ENCODE data around the gene RNF125. TPM values are rescaled to one million over a fixed set of nuclear protein-coding genes. Genes with fewer than 3 reads are reported as not detected.
"Not testable (repeated sequence)": the region's sequence is repeated elsewhere in the genome, so short reads cannot be mapped to it uniquely, and the experiment has no call there.

Gene RNF125
- total RNA-seq, 1 experiment from 2014 or later = 12.1 TPM

DNA sequence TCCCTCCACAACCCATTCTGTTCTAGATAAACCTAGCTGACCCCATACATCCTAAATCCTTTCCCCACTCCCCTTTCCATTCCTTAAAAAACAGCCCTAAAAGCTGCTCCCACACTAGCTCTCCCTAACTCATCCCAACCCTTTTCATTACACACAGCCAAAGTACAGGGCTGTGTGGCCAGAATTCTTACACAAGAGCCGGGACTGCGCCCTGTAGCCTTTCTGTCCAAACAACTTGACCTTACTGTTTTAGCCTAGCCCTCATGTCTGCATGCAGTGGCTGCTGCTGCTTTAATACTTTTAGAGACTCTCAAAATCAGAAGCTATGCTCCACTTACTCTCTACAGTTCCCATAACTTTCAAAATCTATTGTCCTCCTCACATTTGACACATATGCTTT, 14.8 kb upstream of the RNF125 start:
- H3K36me3 ChIP-seq (replicated peaks; ENCODE audit: control insufficient read depth, insufficient read depth, low read length); H3K4me3 ChIP-seq (ENCODE audit: insufficient read depth, low read depth, low read length); H3K27me3 ChIP-seq (ENCODE audit: control insufficient read depth, insufficient read depth, low read length); DNase-seq: not testable (repeated sequence)

DNA sequence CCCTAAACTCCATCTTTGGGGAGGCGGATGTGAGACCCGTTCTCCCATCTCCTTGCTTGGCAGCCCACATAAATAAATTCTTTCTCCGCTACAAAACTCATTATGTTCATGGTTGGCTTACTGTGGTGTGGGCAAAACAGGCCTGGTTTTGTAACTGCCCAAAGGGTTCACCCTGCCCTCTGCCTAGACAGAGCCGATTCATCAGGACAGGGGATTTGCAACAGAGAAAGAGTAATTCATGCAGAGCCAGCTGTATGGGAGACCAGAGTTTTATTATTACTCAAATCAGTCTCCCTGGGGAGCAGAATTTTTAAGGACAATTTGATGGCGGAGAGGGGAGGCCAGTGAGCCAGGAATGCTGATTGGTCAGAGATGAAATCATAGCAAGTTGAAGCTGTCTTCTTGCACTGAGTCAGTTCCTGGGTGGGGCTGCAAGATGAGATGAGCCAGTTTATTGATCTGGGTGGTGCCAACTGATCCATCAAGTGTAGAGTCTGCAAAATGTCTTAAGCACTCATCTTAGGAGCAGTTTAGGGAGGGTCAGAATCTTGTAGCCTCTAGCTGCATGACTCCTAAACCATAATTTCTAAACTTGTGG, 8.4 kb upstream of the RNF125 start:
- H3K27me3 ChIP-seq (ENCODE audit: control insufficient read depth, insufficient read depth, low read length) = no peaks in the 10 kb centered on the region
- DNase-seq = no peak
- H3K4me3 ChIP-seq (ENCODE audit: insufficient read depth, low read depth, low read length) = no peak overlapping the region
- H3K36me3 ChIP-seq (replicated peaks; ENCODE audit: control insufficient read depth, insufficient read depth, low read length) = no peaks in the 10 kb centered on the region

DNA sequence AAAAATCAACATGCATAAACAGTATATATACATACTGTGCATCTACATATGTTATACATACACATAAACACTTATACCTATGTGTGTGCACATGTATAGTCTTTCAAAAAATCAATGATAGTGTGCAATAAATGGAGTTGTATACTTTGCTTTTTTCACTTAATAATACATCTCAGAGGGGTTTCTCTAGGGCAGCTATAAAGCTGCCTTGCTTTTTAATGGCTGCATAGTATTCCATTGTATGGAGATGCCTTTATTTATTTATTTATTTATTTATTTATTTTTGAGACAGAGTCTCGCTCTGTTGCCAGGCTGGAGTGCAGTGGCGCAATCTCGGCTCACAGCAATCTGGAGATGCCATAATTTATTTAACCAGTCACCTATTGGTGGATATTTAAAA, 7.4 kb upstream of the RNF125 start:
- no peaks in the 10 kb centered on the region for H3K27me3 ChIP-seq (ENCODE audit: control insufficient read depth, insufficient read depth, low read length)
- no peak for DNase-seq
- H3K4me3 ChIP-seq (ENCODE audit: insufficient read depth, low read depth, low read length) = no peak overlapping the region
- H3K36me3 ChIP-seq (replicated peaks; ENCODE audit: control insufficient read depth, insufficient read depth, low read length) = no peaks in the 10 kb centered on the region

DNA sequence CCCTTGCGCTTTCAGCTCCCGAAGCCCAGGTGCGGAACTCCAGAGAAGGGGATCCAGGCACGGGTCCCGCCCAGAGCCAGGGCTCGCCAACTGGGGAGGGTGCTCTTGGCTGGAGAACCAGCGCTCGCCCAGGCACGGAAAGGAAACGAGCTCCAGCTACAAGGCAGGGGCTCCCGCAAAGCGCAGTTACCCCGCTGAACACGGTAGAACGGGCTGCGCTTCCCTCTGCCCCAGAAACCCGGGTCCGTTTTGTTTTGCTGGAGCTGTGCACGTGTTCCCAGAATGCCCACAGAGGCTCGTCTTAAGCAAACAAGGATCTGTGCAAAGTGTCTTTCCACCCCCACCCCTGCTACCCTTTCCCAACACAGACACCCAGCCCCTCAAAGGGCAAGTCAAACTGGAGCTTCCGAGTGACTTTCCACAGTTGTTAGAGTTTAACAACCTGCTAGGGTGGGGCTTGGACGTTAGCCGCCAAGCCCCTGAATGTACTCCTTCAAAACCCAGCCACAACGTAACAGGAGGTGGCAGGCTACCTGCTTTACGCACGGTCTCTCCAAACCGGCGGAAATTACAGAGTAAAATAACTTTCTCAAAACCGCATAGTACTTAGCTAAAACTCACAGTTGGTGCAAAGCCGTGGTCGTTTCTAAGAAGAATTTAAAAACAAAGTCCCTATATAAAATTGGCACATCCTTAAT, 775 bp downstream of the RNF125 start:
- peak; percentile 75 for DNase-seq
- Histone ChIP-seq H3K4me3 (ENCODE audit: insufficient read depth, low read depth, low read length) (peak overlapping the region; percentile 82), H3K36me3 (replicated peaks; ENCODE audit: control insufficient read depth, insufficient read depth, low read length) (no peaks in the 10 kb centered on the region), H3K27me3 (ENCODE audit: control insufficient read depth, insufficient read depth, low read length) (peaks cover 7% of the 10 kb centered on the region)

DNA sequence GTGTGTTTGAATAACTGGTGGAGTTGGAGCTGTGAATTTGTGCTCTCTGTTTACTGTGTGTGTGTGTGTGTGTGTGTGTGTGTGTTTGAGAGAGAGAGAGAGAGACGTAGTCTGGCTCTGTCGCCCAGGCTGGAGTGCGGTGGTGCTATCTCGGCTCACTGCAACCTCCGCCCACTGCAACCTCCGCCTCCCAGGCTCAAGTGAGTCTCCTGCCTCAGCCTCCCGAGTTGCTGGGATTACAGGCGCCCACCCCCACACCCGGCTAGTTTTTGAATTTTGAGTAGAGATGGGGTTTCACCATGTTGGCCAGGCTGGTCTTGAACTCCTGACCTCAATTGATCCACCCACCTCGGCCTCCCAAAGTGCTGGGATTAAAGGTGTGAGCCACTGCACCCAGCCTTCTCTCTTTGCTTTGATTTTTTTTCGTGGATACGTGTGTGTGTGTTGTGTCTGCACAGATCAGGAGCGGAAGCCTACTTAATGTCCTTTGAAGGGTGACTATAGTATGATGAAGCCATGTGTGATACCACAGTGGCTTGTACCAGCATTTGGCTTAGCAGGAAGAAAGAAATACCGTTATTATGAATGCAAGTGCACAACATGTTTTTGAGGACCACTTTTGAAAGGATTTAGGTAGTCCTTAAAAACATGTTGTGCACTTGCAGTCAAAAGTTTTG, 1.5 kb downstream of the RNF125 start:
- peak overlapping the region; percentile 82 for H3K4me3 ChIP-seq (ENCODE audit: insufficient read depth, low read depth, low read length)
- H3K36me3 ChIP-seq (replicated peaks; ENCODE audit: control insufficient read depth, insufficient read depth, low read length); H3K27me3 ChIP-seq (ENCODE audit: control insufficient read depth, insufficient read depth, low read length); DNase-seq: not testable (repeated sequence)

DNA sequence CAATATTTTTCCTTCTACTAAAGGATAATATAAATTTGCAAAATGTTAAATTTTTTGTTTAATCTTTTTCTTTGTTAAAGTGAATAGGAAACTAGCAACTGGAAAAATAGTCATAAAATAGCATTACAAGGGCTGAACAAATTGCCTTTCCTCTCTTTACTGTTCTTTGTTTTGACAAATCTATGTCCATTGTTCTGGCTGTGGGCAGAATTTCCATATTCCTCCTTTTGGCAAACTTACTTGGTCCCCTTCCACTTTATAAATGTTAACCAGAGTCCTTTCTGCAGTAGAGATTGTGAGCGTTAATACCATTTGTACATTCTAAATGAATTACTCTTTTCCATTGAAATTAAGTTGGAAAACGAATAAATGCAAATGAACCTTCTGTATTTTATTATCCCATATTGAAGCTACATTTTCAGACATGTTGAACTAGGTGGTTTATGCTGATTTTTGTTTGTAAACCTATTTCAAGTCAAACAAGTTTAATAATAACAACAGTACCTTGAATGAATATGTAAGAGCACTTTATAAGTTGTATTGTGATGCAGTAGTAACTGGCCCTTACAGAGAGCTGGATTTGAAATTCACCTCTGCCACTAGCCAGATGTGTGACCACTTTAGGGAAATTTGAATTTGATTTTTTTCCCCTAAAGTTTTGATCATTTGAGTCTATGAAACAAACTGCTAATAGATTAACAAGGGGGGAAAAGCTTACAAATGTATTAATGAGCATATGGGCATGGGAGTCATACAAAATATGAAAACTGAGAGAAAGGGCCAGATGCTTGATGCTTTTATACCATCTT, 3.3 kb downstream of the RNF125 start:
- DNase-seq = no peak
- H3K36me3 ChIP-seq (replicated peaks; ENCODE audit: control insufficient read depth, insufficient read depth, low read length) = no peaks in the 10 kb centered on the region
- no peak overlapping the region for H3K4me3 ChIP-seq (ENCODE audit: insufficient read depth, low read depth, low read length)

DNA sequence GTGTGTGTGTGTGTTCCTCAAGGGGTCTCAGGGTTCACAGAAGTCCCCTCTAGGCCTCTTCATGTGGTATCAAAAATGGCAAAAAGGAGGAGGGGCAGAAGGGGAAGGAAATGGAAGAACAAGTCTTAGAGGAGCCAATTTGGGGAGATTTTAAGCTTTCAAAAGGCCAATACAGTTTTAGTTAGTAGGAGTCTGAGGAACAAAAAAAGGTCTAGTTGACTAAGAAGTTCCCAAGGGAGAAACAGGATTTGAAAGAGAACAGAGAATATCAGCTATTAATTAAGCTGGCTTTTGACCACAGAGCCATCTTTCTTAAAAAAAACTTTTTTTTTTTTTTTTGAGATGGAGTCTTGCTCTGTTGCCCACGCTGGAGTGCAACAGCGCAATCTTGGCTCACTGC, 7.1 kb downstream of the RNF125 start:
- Histone ChIP-seq H3K27me3 (ENCODE audit: control insufficient read depth, insufficient read depth, low read length) (no peaks in the 10 kb centered on the region), H3K4me3 (ENCODE audit: insufficient read depth, low read depth, low read length) (no peak overlapping the region), H3K36me3 (replicated peaks; ENCODE audit: control insufficient read depth, insufficient read depth, low read length) (no peaks in the 10 kb centered on the region)
- no peak for DNase-seq

More for the DNA sequence above, 3.3 kb downstream of the RNF125 start:
- H3K27me3 ChIP-seq (ENCODE audit: control insufficient read depth, insufficient read depth, low read length) = peaks cover 7% of the 10 kb centered on the region

DNA sequence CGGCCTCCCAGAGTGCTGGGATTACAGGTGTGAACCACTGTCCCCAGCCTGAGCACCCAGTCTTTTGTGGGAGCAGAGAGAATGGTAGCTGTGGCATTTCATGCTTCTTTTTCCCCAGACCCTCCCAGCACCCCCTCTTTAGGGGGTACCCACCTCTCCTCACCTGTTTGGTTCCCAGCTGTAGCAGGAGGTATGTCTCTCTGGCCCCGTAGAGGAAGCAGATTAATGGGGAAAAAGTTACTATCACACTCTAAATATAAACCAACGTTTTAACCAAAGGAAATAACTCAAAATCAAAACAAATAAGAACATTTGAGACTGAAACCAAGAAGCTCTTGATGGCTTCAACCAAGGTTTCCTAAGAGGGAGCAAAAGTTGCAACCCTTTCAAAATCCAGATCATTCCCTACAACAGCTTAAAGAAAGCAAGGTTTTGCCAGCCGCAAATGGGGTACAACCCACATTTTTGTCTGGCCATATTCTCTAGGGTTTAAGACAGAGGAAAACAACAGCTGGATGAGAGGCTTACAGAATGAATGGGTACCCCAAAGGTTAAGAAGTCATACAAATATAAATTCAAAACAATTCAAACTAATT, 8.0 kb downstream of the RNF125 start:
- no peak for DNase-seq
- Histone ChIP-seq H3K4me3 (ENCODE audit: insufficient read depth, low read depth, low read length) (no peak overlapping the region), H3K36me3 (replicated peaks; ENCODE audit: control insufficient read depth, insufficient read depth, low read length) (no peaks in the 10 kb centered on the region; the same call in 1 of the 2 replicates), H3K27me3 (ENCODE audit: control insufficient read depth, insufficient read depth, low read length) (no peaks in the 10 kb centered on the region)

DNA sequence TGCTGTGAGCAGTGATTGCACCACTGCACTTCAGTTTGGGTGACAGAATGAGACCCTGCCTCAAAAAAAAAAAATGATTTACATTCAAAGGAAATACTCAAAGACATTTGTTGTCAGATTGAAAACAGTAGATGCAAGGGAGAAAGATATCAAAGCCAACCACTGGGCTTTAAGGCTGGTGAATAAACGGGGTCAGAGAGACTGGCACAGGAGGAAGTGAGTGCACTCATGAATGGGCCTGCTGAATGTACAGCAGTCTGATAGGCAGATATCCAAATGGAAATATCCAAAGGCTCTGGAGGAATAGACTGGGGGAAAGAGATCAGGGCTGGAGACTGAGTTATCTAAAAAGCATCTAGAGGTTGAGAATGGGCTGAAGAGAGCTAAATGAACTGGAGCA, 10.9 kb downstream of the RNF125 start:
- H3K27me3 ChIP-seq (ENCODE audit: control insufficient read depth, insufficient read depth, low read length) = no peaks in the 10 kb centered on the region
- no peak overlapping the region for H3K4me3 ChIP-seq (ENCODE audit: insufficient read depth, low read depth, low read length)
- no peaks in the 10 kb centered on the region; the same call in 1 of the 2 replicates for H3K36me3 ChIP-seq (replicated peaks; ENCODE audit: control insufficient read depth, insufficient read depth, low read length)
- DNase-seq = no peak

DNA sequence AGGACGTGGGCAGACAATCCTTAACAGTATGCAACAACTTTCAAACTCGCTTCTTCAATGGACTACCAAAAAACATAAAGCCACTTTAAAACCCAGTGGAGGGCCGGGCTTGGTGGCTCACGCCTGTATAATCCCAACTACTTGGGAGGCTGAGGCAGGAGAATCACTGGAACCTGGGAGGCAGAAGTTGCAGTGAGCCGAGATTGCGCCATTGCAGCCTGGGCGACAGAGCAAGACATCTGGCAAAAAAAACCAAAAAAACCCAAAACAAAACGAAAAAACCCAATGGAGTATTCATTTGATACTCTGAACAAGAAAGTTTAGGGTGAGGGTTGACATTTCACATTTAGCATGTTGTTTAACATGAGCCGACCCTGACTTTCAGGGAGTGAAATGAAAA, 14.0 kb downstream of the RNF125 start:
- no peak overlapping the region for H3K4me3 ChIP-seq (ENCODE audit: insufficient read depth, low read depth, low read length)
- DNase-seq = no peak
- H3K27me3 ChIP-seq (ENCODE audit: control insufficient read depth, insufficient read depth, low read length) = no peaks in the 10 kb centered on the region
- no peaks in the 10 kb centered on the region; the same call in 1 of the 2 replicates for H3K36me3 ChIP-seq (replicated peaks; ENCODE audit: control insufficient read depth, insufficient read depth, low read length)

DNA sequence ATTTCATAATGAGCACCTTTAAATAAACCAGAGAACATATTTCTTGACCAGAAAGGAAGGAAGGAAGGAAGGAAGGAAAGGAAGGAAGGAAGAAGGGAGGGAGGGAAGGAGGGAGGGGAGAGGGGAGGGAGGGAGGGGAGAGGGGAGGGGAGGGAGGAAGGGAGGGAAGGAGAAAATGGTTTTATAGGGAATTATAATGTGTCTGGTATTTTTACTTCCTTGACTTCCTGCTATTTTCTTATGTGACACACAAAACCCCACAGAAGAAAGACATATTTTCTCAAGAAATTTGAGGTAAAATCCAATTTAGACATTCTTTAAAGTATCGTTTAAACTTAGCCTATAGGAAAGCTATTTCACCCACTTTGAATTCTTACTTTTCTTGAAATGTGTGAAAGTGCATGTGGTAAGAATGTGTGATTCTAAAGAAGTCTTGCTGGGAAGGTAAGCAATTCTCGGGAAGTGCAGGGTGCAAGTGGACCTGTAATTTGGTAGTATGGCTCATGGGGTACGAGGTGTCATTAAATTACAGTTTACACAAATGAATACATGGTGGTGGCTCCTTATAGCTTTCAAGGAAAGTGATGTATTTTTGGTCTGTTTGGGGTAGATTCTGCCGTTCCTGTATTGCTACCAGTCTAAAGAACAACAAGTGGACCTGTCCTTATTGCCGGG, 18.0 kb downstream of the RNF125 start:
- no peak overlapping the region for H3K4me3 ChIP-seq (ENCODE audit: insufficient read depth, low read depth, low read length)
- H3K36me3 ChIP-seq (replicated peaks; ENCODE audit: control insufficient read depth, insufficient read depth, low read length) = 0 out of 2 replicates have a peak, but pooled peaks cover 2% of the 10 kb centered on the region
- H3K27me3 ChIP-seq (ENCODE audit: control insufficient read depth, insufficient read depth, low read length) = no peaks in the 10 kb centered on the region
- no peak for DNase-seq

DNA sequence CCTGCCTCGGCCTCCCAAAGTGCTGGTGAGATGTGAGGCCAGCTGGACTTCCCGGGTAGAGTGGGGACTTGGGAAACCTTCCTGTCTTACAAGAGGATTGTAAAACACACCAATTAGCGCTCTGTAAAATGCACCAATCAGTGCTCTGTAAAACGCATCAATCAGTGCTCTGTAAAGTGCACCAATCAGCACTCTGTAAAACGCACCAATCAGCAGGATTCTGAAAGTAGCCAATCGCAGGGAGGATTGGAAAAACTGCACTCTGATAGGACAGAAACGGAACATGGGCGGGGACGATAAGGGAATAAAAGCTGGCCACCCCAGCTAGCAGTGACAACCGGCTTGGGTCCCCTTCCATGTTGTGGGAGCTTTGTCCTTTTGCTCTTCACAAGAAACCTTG, 19.0 kb downstream of the RNF125 start:
- no peak overlapping the region for H3K4me3 ChIP-seq (ENCODE audit: insufficient read depth, low read depth, low read length)
- no peaks in the 10 kb centered on the region for H3K27me3 ChIP-seq (ENCODE audit: control insufficient read depth, insufficient read depth, low read length)
- no peak for DNase-seq
- H3K36me3 ChIP-seq (replicated peaks; ENCODE audit: control insufficient read depth, insufficient read depth, low read length) = peaks cover 2% of the 10 kb centered on the region; the same call in 1 of the 2 replicates

DNA sequence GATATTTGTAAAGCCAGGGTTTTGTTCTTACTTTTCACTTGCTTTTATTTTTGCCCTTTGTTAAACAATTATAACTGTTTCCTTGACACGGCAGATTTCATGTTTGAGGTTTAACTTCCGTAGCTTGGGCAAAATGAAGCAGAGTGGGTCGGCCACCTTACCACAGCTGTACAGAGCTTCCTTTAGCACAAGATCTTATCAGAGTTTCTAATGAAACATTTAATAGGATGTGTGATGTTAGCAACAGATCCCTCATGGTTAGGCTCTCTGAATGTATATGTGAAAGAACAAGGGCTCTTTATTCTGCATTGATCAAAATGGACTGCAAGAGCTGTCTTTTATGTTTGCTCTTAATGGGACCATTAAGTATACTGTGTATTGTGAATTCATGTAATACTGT, 22.3 kb downstream of the RNF125 start:
- no peaks in the 10 kb centered on the region for H3K27me3 ChIP-seq (ENCODE audit: control insufficient read depth, insufficient read depth, low read length)
- H3K36me3 ChIP-seq (replicated peaks; ENCODE audit: control insufficient read depth, insufficient read depth, low read length) = peaks cover 2% of the 10 kb centered on the region; the same call in 1 of the 2 replicates
- no peak for DNase-seq

DNA sequence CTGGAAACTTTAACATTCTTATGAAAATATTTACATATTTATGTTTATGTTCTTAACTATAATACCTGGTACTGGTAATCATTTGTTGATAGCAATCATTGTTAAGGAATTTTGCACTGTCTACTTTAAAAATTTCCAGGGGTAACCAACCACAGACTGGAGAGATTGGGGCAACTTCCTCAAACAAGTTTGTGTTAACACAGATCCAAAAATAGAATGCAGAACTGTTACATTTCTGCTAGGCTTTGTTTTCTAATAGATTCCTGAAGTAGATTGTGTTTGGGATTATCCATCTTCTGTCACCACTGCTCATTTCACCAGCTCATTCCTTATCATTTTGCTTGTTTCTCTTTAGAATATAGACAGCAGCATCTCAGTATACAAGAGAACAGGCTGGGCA, 23.7 kb downstream of the RNF125 start:
- DNase-seq = no peak
- peaks cover 2% of the 10 kb centered on the region; the same call in 1 of the 2 replicates for H3K36me3 ChIP-seq (replicated peaks; ENCODE audit: control insufficient read depth, insufficient read depth, low read length)
- no peak overlapping the region for H3K4me3 ChIP-seq (ENCODE audit: insufficient read depth, low read depth, low read length)
- H3K27me3 ChIP-seq (ENCODE audit: control insufficient read depth, insufficient read depth, low read length) = no peaks in the 10 kb centered on the region

More for the DNA sequence above, 22.3 kb downstream of the RNF125 start:
- H3K4me3 ChIP-seq (ENCODE audit: insufficient read depth, low read depth, low read length) = no peak overlapping the region
